ENCODE results near the gene TMC2.

Gene TMC2

GRCh38 chr20:2602746-2603145, 66.4 kb downstream of the TMC2 start:
- TF ChIP-seq CTCF (IDR thresholded peaks at IDR 0.05): no peak

GRCh38 chr20:2603816-2604505, 67.6 kb downstream of the TMC2 start:
- TF ChIP-seq CTCF (IDR thresholded peaks at IDR 0.05): no peak

GRCh38 chr20:2604506-2604835, 68.1 kb downstream of the TMC2 start:
- no peak for TF ChIP-seq CTCF (IDR thresholded peaks at IDR 0.05)

GRCh38 chr20:2606507-2607006, 70.2 kb downstream of the TMC2 start:
- TF ChIP-seq CTCF (IDR thresholded peaks at IDR 0.05): no peak

- no peak for TF ChIP-seq CTCF (IDR thresholded peaks at IDR 0.05)
These were observed 74.0 kb downstream of the TMC2 start for GRCh38 chr20:2610326-2610725.

GRCh38 chr20:2610941-2611720, 74.8 kb downstream of the TMC2 start:
- TF ChIP-seq CTCF (IDR thresholded peaks at IDR 0.05): no peak

- TF ChIP-seq CTCF (IDR thresholded peaks at IDR 0.05): no peak
These were observed 75.7 kb downstream of the TMC2 start for GRCh38 chr20:2612073-2612472.

Data from LNCAP (cell line).